Gastrocnemius medialis (tissue), 4 donors: ENCODE results near the gene NLGN1.

Experiments
- CTCF ChIP-seq, 5 experiments: fragments of 450-650 bp in 3 of 5; fragments of 200-600 bp in 2 of 5; sonication (generic) in 2 of 5; IDR thresholded peaks in 4 of 5; conservative IDR thresholded peaks in 1 of 5; 1 replicate in 4 of 5; 2 replicates in 1 of 5; pipeline ENCODE4 v1.5.1; 2016 to 2019; ENCODE audit warnings: antibody characterized with exemption in 5 of 5, mild to moderate bottlenecking in 3 of 5, moderate library complexity in 3 of 5
- POLR2A ChIP-seq, 2 donors: fragments of 450-650 bp; IDR thresholded peaks; one replicate each; pipeline ENCODE4 v1.6.1; 2017; ENCODE audit warnings: antibody characterized with exemption in 2 of 2, mild to moderate bottlenecking in 2 of 2, moderate library complexity in 2 of 2

GRCh38 chr3:174058804-174059203 lies 661.3 kb downstream of the NLGN1 start:
- TF ChIP-seq CTCF (IDR thresholded peaks at IDR 0.05 in 4 of 5, conservative IDR thresholded peaks at IDR 0.05 in 1 of 5) = no peak
- TF ChIP-seq POLR2A (IDR thresholded peaks at IDR 0.05) = no peak
